ENCODE measurements around the gene RBMS3. TPM values are rescaled to one million over a fixed set of nuclear protein-coding genes. Genes with fewer than 3 reads are reported as not detected.

RBMS3 gene
- total RNA-seq, 1 experiment from 2014 or later: 5.9 TPM

DNA sequence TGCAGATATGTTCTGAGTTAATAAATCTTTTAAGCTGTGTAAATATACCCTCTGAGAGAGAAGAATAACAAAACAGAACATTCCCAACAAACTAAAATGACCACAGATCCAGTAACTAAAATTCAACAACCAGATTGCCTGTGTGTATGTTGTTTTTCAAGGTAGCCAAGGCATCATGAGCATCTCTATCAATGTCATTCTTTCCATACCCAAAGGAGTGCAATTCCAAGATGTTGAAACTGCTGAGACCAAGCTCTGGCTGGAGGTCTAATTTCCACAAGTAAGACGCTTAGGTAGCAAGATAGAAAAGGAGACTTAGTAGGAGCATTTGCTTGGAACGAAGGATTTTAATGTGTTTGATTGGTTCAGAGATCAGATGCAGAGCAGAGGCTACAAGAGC lies 276.3 kb downstream of the RBMS3 start:
- CTCF ChIA-PET: no interaction called here

DNA sequence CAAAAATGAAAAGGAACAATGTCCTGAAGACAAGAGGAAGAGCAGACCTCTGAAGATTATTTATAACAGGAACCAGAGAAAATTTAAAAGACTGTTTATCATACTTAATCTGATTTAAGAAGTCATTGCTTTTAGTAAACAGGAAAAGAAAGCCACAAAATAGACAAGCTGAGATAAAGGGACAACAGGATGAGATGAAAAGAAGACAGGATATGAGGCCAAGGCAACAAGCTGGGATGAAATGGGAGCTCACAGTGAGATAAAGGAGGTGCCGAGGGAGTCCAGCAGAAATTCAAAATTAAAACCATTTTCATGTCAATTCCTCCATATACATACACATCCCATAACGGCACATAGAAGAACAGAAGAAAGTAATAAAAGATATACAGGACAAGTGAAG lies 277.0 kb downstream of the RBMS3 start:
- Histone ChIP-seq H3K27ac (ENCODE audit: low read depth, low read length, poor library complexity, severe bottlenecking) (no peak overlapping the region), H3K4me1 (ENCODE audit: insufficient read depth, low read length, poor library complexity, severe bottlenecking) (peaks cover 33% of the 10 kb centered on the region), H3K36me3 (ENCODE audit: insufficient read depth, low read length, poor library complexity, severe bottlenecking) (no peaks in the 10 kb centered on the region), H3K9me3 (ENCODE audit: low read depth, low read length, poor library complexity, severe bottlenecking) (no peaks in the 10 kb centered on the region), H3K4me3 (ENCODE audit: low read depth, low read length, poor library complexity, severe bottlenecking) (no peak overlapping the region), H3K27me3 (replicated peaks; ENCODE audit: insufficient read depth, low read depth, low read length, poor library complexity) (no peaks in the 10 kb centered on the region)
- intact Hi-C loops (cut with micrococcal nuclease; ENCODE audit: unreplicated experiment): loop anchor here (5.0 kb wide), 1 partner anchor 84 kb away; no protein-coding TSS in a partner anchor
- no TSS peak for BruUV-seq (replicated peaks)
- POLR2A ChIA-PET (ENCODE audit: low non-redundant PET): no interaction called here
- DNase-seq (ENCODE audit: low spot score): peak; percentile 91
- CTCF ChIA-PET: no interaction called here
- TF ChIP-seq EZH2 (IDR thresholded peaks at IDR 0.05; ENCODE audit: borderline replicate concordance, low read depth, low read length, poor library complexity, severe bottlenecking) (no peak), CTCF (conservative IDR thresholded peaks at IDR 0.05; ENCODE audit: low read depth, low read length) (no peak)

More for the DNA sequence above, 276.3 kb downstream of the RBMS3 start:
- H3K4me1 ChIP-seq (ENCODE audit: insufficient read depth, low read length, poor library complexity, severe bottlenecking): peaks cover 33% of the 10 kb centered on the region
- H3K36me3 ChIP-seq (ENCODE audit: insufficient read depth, low read length, poor library complexity, severe bottlenecking): no peaks in the 10 kb centered on the region
- H3K4me3 ChIP-seq (ENCODE audit: low read depth, low read length, poor library complexity, severe bottlenecking): no peak overlapping the region
- intact Hi-C loops (cut with micrococcal nuclease; ENCODE audit: unreplicated experiment): loop anchor here (5.0 kb wide), 1 partner anchor 85 kb away; no protein-coding TSS in a partner anchor
- BruUV-seq (replicated peaks): no TSS peak
- DNase-seq (ENCODE audit: low spot score): no peak
- H3K9me3 ChIP-seq (ENCODE audit: low read depth, low read length, poor library complexity, severe bottlenecking): no peaks in the 10 kb centered on the region
- H3K27me3 ChIP-seq (replicated peaks; ENCODE audit: insufficient read depth, low read depth, low read length, poor library complexity): no peaks in the 10 kb centered on the region
- POLR2A ChIA-PET (ENCODE audit: low non-redundant PET): no interaction called here
- H3K27ac ChIP-seq (ENCODE audit: low read depth, low read length, poor library complexity, severe bottlenecking): no peak overlapping the region
- TF ChIP-seq EZH2 (IDR thresholded peaks at IDR 0.05; ENCODE audit: borderline replicate concordance, low read depth, low read length, poor library complexity, severe bottlenecking): no peak
- no peak for TF ChIP-seq CTCF (conservative IDR thresholded peaks at IDR 0.05; ENCODE audit: low read depth, low read length)

DNA sequence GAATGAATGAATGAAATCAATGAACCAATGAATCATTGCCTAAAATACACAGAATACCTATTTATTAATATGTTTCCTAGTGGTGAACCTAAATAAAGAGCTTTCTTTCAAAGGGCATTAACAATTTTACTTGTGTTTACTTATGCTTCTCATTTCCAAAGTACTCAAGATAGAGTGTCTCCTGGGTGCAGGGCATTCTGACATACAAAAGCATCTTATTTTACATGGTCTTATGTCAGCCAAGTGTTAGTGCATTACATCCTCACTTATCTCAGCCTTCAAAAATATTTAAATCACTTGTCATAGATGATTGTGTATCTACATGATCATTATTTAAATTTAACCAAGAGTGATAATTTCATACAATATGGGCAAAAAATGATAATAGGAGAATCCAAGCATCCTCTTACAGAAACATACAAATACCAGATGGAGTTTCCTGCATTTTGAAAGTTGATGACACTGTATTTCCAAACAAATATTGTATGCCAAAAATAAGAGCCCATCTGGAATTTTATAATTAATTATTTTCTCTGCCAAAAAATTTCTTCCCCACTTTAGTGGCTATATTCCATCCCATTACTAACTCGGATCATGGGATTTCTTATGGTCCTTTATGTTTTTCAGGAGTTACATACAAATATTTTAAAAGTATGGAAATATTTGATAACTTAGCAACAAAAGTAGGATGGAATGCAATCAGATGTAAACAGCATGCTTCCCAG lies 279.0 kb downstream of the RBMS3 start:
- Histone ChIP-seq H3K36me3 (ENCODE audit: insufficient read depth, low read length, poor library complexity, severe bottlenecking) (no peaks in the 10 kb centered on the region), H3K27me3 (replicated peaks; ENCODE audit: insufficient read depth, low read depth, low read length, poor library complexity) (no peaks in the 10 kb centered on the region), H3K27ac (ENCODE audit: low read depth, low read length, poor library complexity, severe bottlenecking) (no peak overlapping the region), H3K4me3 (ENCODE audit: low read depth, low read length, poor library complexity, severe bottlenecking) (no peak overlapping the region), H3K9me3 (ENCODE audit: low read depth, low read length, poor library complexity, severe bottlenecking) (no peaks in the 10 kb centered on the region), H3K4me1 (ENCODE audit: insufficient read depth, low read length, poor library complexity, severe bottlenecking) (peaks cover 20% of the 10 kb centered on the region)
- TF ChIP-seq CTCF (conservative IDR thresholded peaks at IDR 0.05; ENCODE audit: low read depth, low read length): no peak
- no peak for TF ChIP-seq EZH2 (IDR thresholded peaks at IDR 0.05; ENCODE audit: borderline replicate concordance, low read depth, low read length, poor library complexity, severe bottlenecking)
- intact Hi-C loops (cut with micrococcal nuclease; ENCODE audit: unreplicated experiment): loop anchor here (5.0 kb wide), 1 partner anchor 82 kb away; no protein-coding TSS in a partner anchor
- CTCF ChIA-PET: no interaction called here
- POLR2A ChIA-PET (ENCODE audit: low non-redundant PET): no interaction called here
- no peak for DNase-seq (ENCODE audit: low spot score)
- no TSS peak for BruUV-seq (replicated peaks)

Data from A673 (cell line).